CD4-positive, CD25-positive, alpha-beta regulatory T cell (primary cell): ENCODE measurements around the gene ABHD1. TPM values are rescaled to one million over a fixed set of nuclear protein-coding genes. Genes with fewer than 3 reads are reported as not detected.

Source experiments
- ATAC-seq, 2 donors: fragments of 150-1000 bp; cut with Tn5 transposase; one replicate each; pipeline ENCODE4 v1.10.0; 2021; ENCODE audit warnings: low read depth in 2 of 2, moderate number of reproducible peaks in 2 of 2, moderate library complexity in 1 of 2
- DNase-seq, 3 donors: peaks; one replicate each; pipeline versions ENCODE4 v3.0.0 to v3.0.0-alpha.2; 2012 to 2022; ENCODE audit warnings: mixed read lengths in 1 of 3
- H3K27ac ChIP-seq: one replicate; pipeline ENCODE4 v1.7.0; 2013; ENCODE audit warnings: mild to moderate bottlenecking, low read length; ENCODE audit not compliant: insufficient read depth, poor library complexity, severe bottlenecking
- H3K27me3 ChIP-seq: one replicate; pipeline ENCODE4 v1.7.0; 2013; ENCODE audit warnings: low read length; ENCODE audit not compliant: control insufficient read depth, insufficient read depth
- H3K36me3 ChIP-seq: one replicate; pipeline ENCODE4 v1.7.0; 2013; ENCODE audit warnings: mild to moderate bottlenecking, low read length, moderate library complexity; ENCODE audit not compliant: control insufficient read depth, insufficient read depth
- H3K4me1 ChIP-seq: 2 replicates; pipeline ENCODE4 v1.7.0; 2013; ENCODE audit warnings: mild to moderate bottlenecking, low read length; ENCODE audit not compliant: insufficient read depth, control insufficient read depth, poor library complexity, severe bottlenecking
- H3K4me3 ChIP-seq: one replicate; pipeline ENCODE4 v1.7.0; 2013; ENCODE audit warnings: low read depth, mild to moderate bottlenecking, low read length, moderate library complexity
- H3K9me3 ChIP-seq, 2 experiments: 1 replicate in 1 of 2; 2 replicates in 1 of 2; pipeline ENCODE4 v1.7.0; 2013; ENCODE audit warnings: low read length in 2 of 2, mild to moderate bottlenecking in 1 of 2, moderate library complexity in 1 of 2; ENCODE audit not compliant: control insufficient read depth in 2 of 2
- H3K27ac Mint-ChIP-seq, 3 donors: one replicate each; pipeline ENCODE4 v1.8.0; 2020 to 2022; ENCODE audit warnings: mild to moderate bottlenecking in 3 of 3, mixed read lengths in 3 of 3, moderate library complexity in 2 of 3
- H3K27me3 Mint-ChIP-seq: one replicate; pipeline ENCODE4 v1.8.0; 2022; ENCODE audit warnings: mild to moderate bottlenecking, mixed read lengths
- H3K36me3 Mint-ChIP-seq: one replicate; pipeline ENCODE4 v1.8.0; 2020; ENCODE audit warnings: mixed read lengths
- H3K4me1 Mint-ChIP-seq, 4 donors: one replicate each; pipeline ENCODE4 v1.8.0; 2020 to 2022; ENCODE audit warnings: mixed read lengths in 4 of 4, mild to moderate bottlenecking in 1 of 4
- H3K4me3 Mint-ChIP-seq, 4 donors: one replicate each; pipeline ENCODE4 v1.8.0; 2020 to 2022; ENCODE audit warnings: mild to moderate bottlenecking in 4 of 4, mixed read lengths in 4 of 4, moderate library complexity in 3 of 4
- H3K9me3 Mint-ChIP-seq, 7 donors: one replicate each; pipeline ENCODE4 v1.8.0; 2020 to 2022; ENCODE audit warnings: mixed read lengths in 7 of 7, mild to moderate bottlenecking in 3 of 7, moderate library complexity in 2 of 7
- polyA plus RNA-seq, 4 donors: library from polyadenylated mRNA; unstranded; fragments of 300-500 nt; fragmentation: Illumina TruSeq; gene quantifications; one replicate each; pipeline ENCODE4 v1.2.3, GENCODE V29; 2021
- total RNA-seq: library from RNA; stranded (reverse); gene quantifications from one replicate; pipeline ENCODE4 v1.2.3, GENCODE V29; 2022

Gene ABHD1
- total and polyA plus RNA-seq, 5 donors from 2014 or later: 0.21 to 1.7 (median 0.89) TPM

GRCh38 chr2:27128668-27129571 is 5.3 kb downstream of the ABHD1 start:
- Mint-ChIP-seq H3K4me1 (peaks cover 0 to 38% (median 11%) of the 10 kb centered on the region in 4 donors), H3K9me3 (peaks cover 0 to 1% (median 0%) of the 10 kb centered on the region in 7 donors), H3K27me3 (no peaks in the 10 kb centered on the region), H3K4me3 (peak overlapping the region in 1 of 4 donors; percentile 3), H3K27ac (peak overlapping the region in 1 of 3 donors; percentile 84), H3K36me3 (peaks cover 18% of the 10 kb centered on the region)
- no peak overlapping the region for H3K4me3 ChIP-seq
- peaks cover 29% of the 10 kb centered on the region for H3K36me3 ChIP-seq
- DNase-seq (no peak), ATAC-seq (no peak)
- H3K9me3 ChIP-seq: no peaks in the 10 kb centered on the region
- H3K27ac ChIP-seq: no peak overlapping the region
- H3K27me3 ChIP-seq: no peaks in the 10 kb centered on the region
- peaks cover 18% of the 10 kb centered on the region for H3K4me1 ChIP-seq

DNA sequence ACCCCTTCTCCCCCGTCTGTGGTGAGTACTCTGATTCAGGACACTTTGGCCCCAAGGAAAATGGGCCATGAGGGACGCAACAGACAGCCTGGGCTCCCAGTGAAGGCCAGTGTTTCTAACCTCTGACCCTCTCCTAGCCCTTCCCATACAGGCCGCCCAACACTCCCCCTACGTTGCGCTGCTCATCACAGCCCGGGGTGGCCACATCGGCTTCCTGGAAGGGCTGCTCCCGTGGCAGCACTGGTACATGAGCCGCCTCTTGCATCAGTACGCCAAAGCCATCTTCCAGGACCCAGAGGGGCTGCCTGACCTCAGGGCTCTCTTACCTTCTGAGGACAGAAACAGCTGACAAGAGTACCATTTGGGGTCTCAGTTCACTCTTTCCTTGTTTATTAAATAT is 6.8 kb downstream of the ABHD1 start:
- H3K27ac Mint-ChIP-seq: peak overlapping the region in 1 of 3 donors; percentile 50
- no peak overlapping the region for H3K4me3 ChIP-seq
- peaks cover 18% of the 10 kb centered on the region for H3K36me3 Mint-ChIP-seq
- no peaks in the 10 kb centered on the region for H3K9me3 ChIP-seq
- H3K36me3 ChIP-seq: peaks cover 29% of the 10 kb centered on the region
- ATAC-seq (no peak), DNase-seq (no peak)
- H3K27me3 Mint-ChIP-seq: no peaks in the 10 kb centered on the region
- H3K27me3 ChIP-seq: no peaks in the 10 kb centered on the region
- H3K4me3 Mint-ChIP-seq: peak overlapping the region in 1 of 4 donors; percentile 79
- peaks cover 18% of the 10 kb centered on the region for H3K4me1 ChIP-seq
- no peak overlapping the region for H3K27ac ChIP-seq
- peaks cover 0 to 42% (median 11%) of the 10 kb centered on the region in 4 donors for H3K4me1 Mint-ChIP-seq
- peaks cover 0 to 1% (median 0%) of the 10 kb centered on the region in 7 donors for H3K9me3 Mint-ChIP-seq

GRCh38 chr2:27131429-27131828 is 7.8 kb downstream of the ABHD1 start:
- DNase-seq (no peak), ATAC-seq (no peak)
- Histone ChIP-seq H3K27ac (no peak overlapping the region), H3K4me1 (peaks cover 18% of the 10 kb centered on the region), H3K36me3 (peaks cover 29% of the 10 kb centered on the region), H3K27me3 (no peaks in the 10 kb centered on the region), H3K4me3 (no peak overlapping the region), H3K9me3 (no peaks in the 10 kb centered on the region)
- Mint-ChIP-seq H3K36me3 (peaks cover 18% of the 10 kb centered on the region), H3K4me3 (peak overlapping the region in 2 of 4 donors; percentile 59 to 79), H3K27ac (peak overlapping the region in 1 of 3 donors; percentile 75), H3K9me3 (peaks cover 0 to 1% (median 0%) of the 10 kb centered on the region in 7 donors), H3K27me3 (no peaks in the 10 kb centered on the region), H3K4me1 (peaks cover 0 to 42% (median 11%) of the 10 kb centered on the region in 4 donors)

DNA sequence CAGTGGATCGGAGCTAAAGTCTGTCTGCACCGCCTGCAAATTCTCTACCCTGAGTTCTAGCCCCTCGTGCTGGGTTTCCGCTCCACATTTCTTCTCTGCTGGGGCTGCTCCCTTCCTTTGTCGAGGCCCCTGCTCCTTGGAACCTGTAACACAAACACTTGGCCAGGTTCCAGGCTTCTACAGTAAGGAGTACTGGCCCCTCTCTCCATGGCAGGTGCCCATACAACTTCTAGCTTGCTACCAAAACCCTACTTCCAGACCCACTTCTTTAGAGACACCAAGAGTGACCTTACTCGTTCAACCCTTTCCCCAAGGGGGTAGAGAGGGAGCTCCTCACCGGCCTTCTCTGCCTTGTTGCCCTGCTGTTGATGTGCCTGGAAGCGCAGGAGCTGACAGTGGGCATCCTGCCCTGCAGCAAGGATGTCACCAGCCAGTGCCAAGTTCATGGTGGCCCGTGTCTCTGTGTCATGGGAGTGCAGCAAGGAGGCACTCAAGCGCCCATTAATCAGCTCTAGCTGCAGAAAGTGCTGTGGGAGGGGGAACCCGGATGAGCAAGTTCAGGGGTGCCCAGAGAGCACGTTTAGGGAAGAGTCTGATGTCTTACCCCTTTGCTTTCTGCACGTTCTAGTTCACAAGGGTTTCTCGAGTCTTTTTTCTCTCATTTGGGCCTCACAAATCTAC is 9.7 kb downstream of the ABHD1 start:
- ATAC-seq: no peak
- H3K4me1 Mint-ChIP-seq: peaks cover 0 to 42% (median 11%) of the 10 kb centered on the region in 4 donors
- peaks cover 18% of the 10 kb centered on the region for H3K36me3 Mint-ChIP-seq
- peaks cover 0 to 1% (median 0%) of the 10 kb centered on the region in 7 donors for H3K9me3 Mint-ChIP-seq
- Histone ChIP-seq H3K36me3 (peaks cover 29% of the 10 kb centered on the region), H3K9me3 (no peaks in the 10 kb centered on the region), H3K4me1 (peaks cover 18% of the 10 kb centered on the region), H3K27ac (peak overlapping the region; percentile 83), H3K4me3 (peak overlapping the region; percentile 85), H3K27me3 (no peaks in the 10 kb centered on the region)
- peak overlapping the region; percentile 89 to 96 (median 94) for H3K4me3 Mint-ChIP-seq
- peak in 2 of 3 donors; percentile 10 to 47 for DNase-seq
- peaks cover 2% of the 10 kb centered on the region for H3K27me3 Mint-ChIP-seq
- H3K27ac Mint-ChIP-seq: peak overlapping the region; percentile 81 to 95 (median 91)

GRCh38 chr2:27133905-27134780 is 10.5 kb downstream of the ABHD1 start, which contains the start of gene PREB:
TSS of gene PREB (minus strand) at chr2:27134636. CDS start at chr2:27134421, 215 bp downstream.
- H3K9me3 ChIP-seq: no peaks in the 10 kb centered on the region
- peaks cover 29% of the 10 kb centered on the region for H3K36me3 ChIP-seq
- Mint-ChIP-seq H3K4me1 (peaks cover 0 to 39% (median 11%) of the 10 kb centered on the region in 4 donors), H3K36me3 (peaks cover 14% of the 10 kb centered on the region), H3K27me3 (peaks cover 4% of the 10 kb centered on the region), H3K27ac (peak within 1 kb of the TSS; percentile 91 to 98 (median 96)), H3K9me3 (peaks cover 0 to 1% (median 0%) of the 10 kb centered on the region in 7 donors), H3K4me3 (peak within 1 kb of the TSS; percentile 89 to 96 (median 94))
- peak within 1 kb of the TSS; percentile 83 for H3K27ac ChIP-seq
- no peaks in the 10 kb centered on the region for H3K27me3 ChIP-seq
- peak within 1 kb of the TSS; percentile 85 for H3K4me3 ChIP-seq
- ATAC-seq: peak; percentile 95 to 96
- peak; percentile 96 to 98 (median 97) for DNase-seq
- peaks cover 18% of the 10 kb centered on the region for H3K4me1 ChIP-seq

GRCh38 chr2:27134781-27135477 is 11.3 kb downstream of the ABHD1 start:
- H3K4me3 ChIP-seq: no peak overlapping the region
- H3K27me3 ChIP-seq: no peaks in the 10 kb centered on the region
- Mint-ChIP-seq H3K36me3 (peaks cover 8% of the 10 kb centered on the region), H3K27ac (peak overlapping the region; percentile 91 to 98 (median 96)), H3K9me3 (peaks cover 0 to 1% (median 0%) of the 10 kb centered on the region in 7 donors), H3K4me1 (peaks cover 0 to 37% (median 10%) of the 10 kb centered on the region in 4 donors), H3K27me3 (peaks cover 9% of the 10 kb centered on the region), H3K4me3 (peak overlapping the region; percentile 89 to 96 (median 93))
- H3K4me1 ChIP-seq: peaks cover 18% of the 10 kb centered on the region
- DNase-seq (no peak), ATAC-seq (no peak)
- no peak overlapping the region for H3K27ac ChIP-seq
- no peaks in the 10 kb centered on the region for H3K9me3 ChIP-seq
- H3K36me3 ChIP-seq: peaks cover 25% of the 10 kb centered on the region
